WTC11 (cell line): ENCODE measurements around the gene NR1D1. TPM values are rescaled to one million over a fixed set of nuclear protein-coding genes. Genes with fewer than 3 reads are reported as not detected.

ENCODE experiments used
- ATAC-seq: fragments of 200-7000 bp; cut with Tn5 transposase; 2 replicates; pipeline ENCODE4 v1.10.0; 2021; ENCODE audit warnings: mild to moderate bottlenecking, moderate library complexity
- CTCF ChIA-PET: fragments of 300-600 bp; sonication (Branson Sonifier 250); formaldehyde crosslinking; loops from one replicate; lab custom pipeline; 2021; ENCODE audit warnings: antibody characterized with exemption; lab: Charles Lee
- POLR2A ChIA-PET: fragments of 350-600 bp; sonication (Branson Sonifier 250); formaldehyde crosslinking; loops from one replicate; lab custom pipeline; 2021; ENCODE audit warnings: antibody characterized with exemption; lab: Charles Lee
- DNase-seq: peaks from one replicate; pipeline ENCODE4 v3.0.0; 2021; ENCODE audit warnings: low spot score
- H3K27ac Mint-ChIP-seq: 2 replicates; pipeline ENCODE4 v1.8.0; 2021; ENCODE audit warnings: mixed read lengths
- H3K27me3 Mint-ChIP-seq: 2 replicates; pipeline ENCODE4 v1.8.0; 2021; ENCODE audit warnings: low read depth, mild to moderate bottlenecking, moderate library complexity, mixed read lengths
- H3K36me3 Mint-ChIP-seq: 2 replicates; pipeline ENCODE4 v1.8.0; 2021; ENCODE audit warnings: mixed read lengths
- H3K4me1 Mint-ChIP-seq: 2 replicates; pipeline ENCODE4 v1.8.0; 2022; ENCODE audit warnings: mixed read lengths
- H3K4me3 Mint-ChIP-seq: 2 replicates; pipeline ENCODE4 v1.8.0; 2021; ENCODE audit warnings: mild to moderate bottlenecking, moderate library complexity, mixed read lengths
- H3K9me3 Mint-ChIP-seq: 2 replicates; pipeline ENCODE4 v1.8.0; 2021; ENCODE audit warnings: mixed read lengths
- ARID4B ChIP-seq: sonication (generic); formaldehyde crosslinking; IDR thresholded peaks from 2 replicates; pipeline ENCODE4 v1.8.0; 2023; ENCODE audit warnings: missing genetic modification reagents, mild to moderate bottlenecking, borderline replicate concordance
- ATF1 ChIP-seq: sonication (generic); formaldehyde crosslinking; IDR thresholded peaks from 2 replicates; pipeline ENCODE4 v1.8.1; 2023; ENCODE audit warnings: mild to moderate bottlenecking, moderate library complexity, missing genetic modification reagents
- ATF2 ChIP-seq: sonication (generic); formaldehyde crosslinking; IDR thresholded peaks from 2 replicates; pipeline ENCODE4 v1.8.1; 2022; ENCODE audit warnings: low read depth, missing genetic modification reagents, borderline replicate concordance
- CBFB ChIP-seq: sonication (generic); formaldehyde crosslinking; IDR thresholded peaks from 2 replicates; pipeline ENCODE4 v1.8.1; 2022; ENCODE audit warnings: mild to moderate bottlenecking, low read depth, missing genetic modification reagents
- CREM ChIP-seq: sonication (generic); formaldehyde crosslinking; IDR thresholded peaks from 2 replicates; pipeline ENCODE4 v1.8.1; 2022; ENCODE audit warnings: mild to moderate bottlenecking, missing genetic modification reagents, moderate library complexity
- E2F1 ChIP-seq: sonication (generic); formaldehyde crosslinking; IDR thresholded peaks from 2 replicates; pipeline ENCODE4 v1.8.0; 2022; ENCODE audit warnings: mild to moderate bottlenecking, missing genetic modification reagents
- ETV6 ChIP-seq: sonication (generic); formaldehyde crosslinking; IDR thresholded peaks from 2 replicates; pipeline ENCODE4 v1.8.1; 2022; ENCODE audit warnings: mild to moderate bottlenecking, missing genetic modification reagents
- JUN ChIP-seq: sonication (generic); formaldehyde crosslinking; IDR thresholded peaks from 2 replicates; pipeline ENCODE4 v1.8.0; 2023; ENCODE audit warnings: mild to moderate bottlenecking, missing genetic modification reagents
- MAX ChIP-seq: sonication (generic); formaldehyde crosslinking; IDR thresholded peaks from 2 replicates; pipeline ENCODE4 v1.8.0; 2022; ENCODE audit warnings: mild to moderate bottlenecking, missing genetic modification reagents
- NFE2L1 ChIP-seq: sonication (generic); formaldehyde crosslinking; IDR thresholded peaks from 2 replicates; pipeline ENCODE4 v1.8.1; 2023; ENCODE audit warnings: missing genetic modification reagents
- NFYB ChIP-seq: sonication (generic); formaldehyde crosslinking; conservative IDR thresholded peaks from 2 replicates; pipeline ENCODE4 v1.8.0; 2022; ENCODE audit warnings: low read depth, missing genetic modification reagents
- SMAD3 ChIP-seq: sonication (generic); formaldehyde crosslinking; IDR thresholded peaks from 2 replicates; pipeline ENCODE4 v1.8.0; 2022; ENCODE audit warnings: missing genetic modification reagents, mild to moderate bottlenecking, borderline replicate concordance
- TCF7 ChIP-seq: sonication (generic); formaldehyde crosslinking; IDR thresholded peaks from 2 replicates; pipeline ENCODE4 v1.8.0; 2022; ENCODE audit warnings: mild to moderate bottlenecking, low read depth, missing genetic modification reagents, moderate library complexity
- TEAD1 ChIP-seq: sonication (generic); formaldehyde crosslinking; IDR thresholded peaks from 2 replicates; pipeline ENCODE4 v1.8.0; 2022; ENCODE audit warnings: mild to moderate bottlenecking, missing genetic modification reagents
- TEAD4 ChIP-seq: sonication (generic); formaldehyde crosslinking; IDR thresholded peaks from 2 replicates; pipeline ENCODE4 v1.8.0; 2022; ENCODE audit warnings: mild to moderate bottlenecking, missing genetic modification reagents
- ZNF121 ChIP-seq: sonication (generic); formaldehyde crosslinking; IDR thresholded peaks from 2 replicates; pipeline ENCODE4 v1.8.0; 2023; ENCODE audit warnings: missing genetic modification reagents
- ZNF138 ChIP-seq: sonication (generic); formaldehyde crosslinking; conservative IDR thresholded peaks from 2 replicates; pipeline ENCODE4 v1.8.1; 2022; ENCODE audit warnings: mild to moderate bottlenecking, moderate library complexity, missing genetic modification reagents
- ZNF416 ChIP-seq: fragments of 250-450 bp; sonication (Bioruptor Pico); IDR thresholded peaks from 2 replicates; pipeline ENCODE4 v1.9.0; 2021; ENCODE audit warnings: mild to moderate bottlenecking, inconsistent platforms
- total RNA-seq: library from RNA; stranded (reverse); gene quantifications from 3 replicates; pipeline ENCODE4 v1.2.3, GENCODE V29; 2021
- TF ChIP-seq, protein P1 (sequence below): sonication (generic); formaldehyde crosslinking; IDR thresholded peaks from 2 replicates; pipeline ENCODE4 v1.8.1; 2023; ENCODE audit warnings: mild to moderate bottlenecking, missing genetic modification reagents, moderate library complexity
- TF ChIP-seq, protein P2 (sequence below): sonication (generic); formaldehyde crosslinking; IDR thresholded peaks from 2 replicates; pipeline ENCODE4 v1.8.1; 2023; ENCODE audit warnings: mild to moderate bottlenecking, missing genetic modification reagents

The NR1D1 gene
- total RNA-seq, 1 experiment from 2014 or later = 5.6 TPM

DNA sequence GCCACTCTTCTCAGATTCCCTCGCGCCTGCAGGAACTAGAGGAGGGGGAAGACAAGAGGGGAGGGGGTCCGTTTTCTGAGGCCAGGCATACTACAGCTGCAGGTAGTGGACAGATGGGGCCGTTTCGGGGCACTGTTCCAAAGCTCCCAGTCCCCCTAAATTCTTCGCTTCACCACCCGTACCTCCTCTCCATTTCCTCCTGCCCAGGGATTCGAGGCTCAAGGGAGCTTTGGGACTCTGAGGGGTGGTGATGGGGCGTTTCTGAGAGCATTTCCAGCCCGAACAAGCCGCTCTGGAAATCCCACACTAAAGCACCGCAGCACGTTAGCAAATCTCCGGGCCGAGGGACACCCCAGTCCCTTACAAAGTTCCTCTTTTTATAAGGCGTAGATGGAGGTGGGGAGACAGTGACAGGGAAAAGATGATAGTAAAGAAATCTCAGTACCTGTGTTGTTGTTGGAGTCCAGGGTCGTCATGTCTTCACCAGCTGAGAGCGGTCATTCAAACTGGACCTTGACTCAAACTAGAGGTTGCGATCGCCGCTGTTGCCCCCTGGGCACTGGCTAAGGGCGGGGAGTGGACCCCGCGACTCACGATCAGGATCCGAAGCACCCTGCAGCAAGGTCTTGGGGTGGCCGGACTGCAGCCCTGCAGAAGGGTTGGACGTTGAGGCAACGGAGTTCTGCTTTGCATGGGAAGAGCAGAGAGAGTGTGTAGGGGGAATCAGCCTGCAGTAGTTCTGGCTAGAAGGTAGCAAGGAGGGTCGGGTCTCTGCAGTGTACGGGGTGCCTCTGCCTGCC, 570 bp downstream of the NR1D1 start:
- DNase-seq (no peak), ATAC-seq (peak; percentile 1)
- H3K36me3 Mint-ChIP-seq = peaks cover 15% of the 10 kb centered on the region
- peak overlapping the region; percentile 79 for H3K4me3 Mint-ChIP-seq
- ChIA-PET CTCF (interaction anchor here (0.8 to 8.1 kb wide), 25 partner anchors 7 to 217 kb away, joined by 3 to 185 read pairs (median 5); partner anchors contain the start of genes MED24, THRA and WIPF2), POLR2A (interaction anchor here (1.0 to 3.1 kb wide), 11 partner anchors 7 to 119 kb away, joined by 3 to 56 read pairs (median 5); partner anchors contain the start of genes MED24, MSL1, PSMD3 and THRA)
- H3K27me3 Mint-ChIP-seq = peaks cover 54% of the 10 kb centered on the region
- no peaks in the 10 kb centered on the region for H3K9me3 Mint-ChIP-seq
- peaks cover 57% of the 10 kb centered on the region for H3K4me1 Mint-ChIP-seq
- TF ChIP-seq MAX (CRISPR knock-in tag) (no peak), ATF1 (CRISPR knock-in tag) (0 out of 2 replicates have a peak, but pooled peaks have one; percentile 2), TCF7 (CRISPR knock-in tag) (0 out of 2 replicates have a peak, but pooled peaks have one; percentile 27), TEAD1 (CRISPR knock-in tag) (no peak), ETV6 (no peak), ATF2 (CRISPR knock-in tag) (no peak), ZNF138 (no peak), CBFB (CRISPR knock-in tag) (no peak), TEAD4 (CRISPR knock-in tag) (no peak)
- TF ChIP-seq, protein P1, sequence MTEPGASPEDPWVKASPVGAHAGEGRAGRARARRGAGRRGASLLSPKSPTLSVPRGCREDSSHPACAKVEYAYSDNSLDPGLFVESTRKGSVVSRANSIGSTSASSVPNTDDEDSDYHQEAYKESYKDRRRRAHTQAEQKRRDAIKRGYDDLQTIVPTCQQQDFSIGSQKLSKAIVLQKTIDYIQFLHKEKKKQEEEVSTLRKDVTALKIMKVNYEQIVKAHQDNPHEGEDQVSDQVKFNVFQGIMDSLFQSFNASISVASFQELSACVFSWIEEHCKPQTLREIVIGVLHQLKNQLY (CRISPR knock-in tag) = no peak; the same call in 1 of the 2 replicates
- TF ChIP-seq, all 79 proteins: peak for 2
- H3K27ac Mint-ChIP-seq = peak overlapping the region; percentile 85

GRCh38 chr17:40098846-40099618, 1.4 kb downstream of the NR1D1 start:
- Mint-ChIP-seq H3K27ac (peak overlapping the region; percentile 44), H3K9me3 (no peaks in the 10 kb centered on the region), H3K27me3 (peaks cover 47% of the 10 kb centered on the region), H3K4me3 (peak overlapping the region; percentile 79), H3K4me1 (peaks cover 51% of the 10 kb centered on the region), H3K36me3 (peaks cover 21% of the 10 kb centered on the region)
- peak; percentile 99 for DNase-seq
- ChIA-PET POLR2A (interaction anchor here (0.7 to 3.1 kb wide), 9 partner anchors 8 to 45 kb away, joined by 3 to 56 read pairs (median 3); partner anchors contain the start of genes CASC3, MED24, MSL1 and THRA), CTCF (interaction anchor here (0.6 to 8.1 kb wide), 18 partner anchors 8 to 359 kb away, joined by 3 to 185 read pairs (median 4); partner anchors contain the start of genes PSMD3 and THRA)
- ATAC-seq = peak; percentile 79
- TF ChIP-seq ATF1 (CRISPR knock-in tag) = 0 out of 2 replicates have a peak, but pooled peaks have one; percentile 45
- no peak for TF ChIP-seq ZNF416 (CRISPR knock-in tag)
- TF ChIP-seq NFYB (CRISPR knock-in tag) = peak; percentile 40
- TF ChIP-seq, protein P1 (CRISPR knock-in tag) = peak; percentile 67; the same call in 1 of the 2 replicates
- TF ChIP-seq ZNF121 (CRISPR knock-in tag) = no peak; the same call in 1 of the 2 replicates
- TF ChIP-seq CREM (CRISPR knock-in tag) = peak; percentile 30; the same call in 1 of the 2 replicates
- TF ChIP-seq, protein P2, sequence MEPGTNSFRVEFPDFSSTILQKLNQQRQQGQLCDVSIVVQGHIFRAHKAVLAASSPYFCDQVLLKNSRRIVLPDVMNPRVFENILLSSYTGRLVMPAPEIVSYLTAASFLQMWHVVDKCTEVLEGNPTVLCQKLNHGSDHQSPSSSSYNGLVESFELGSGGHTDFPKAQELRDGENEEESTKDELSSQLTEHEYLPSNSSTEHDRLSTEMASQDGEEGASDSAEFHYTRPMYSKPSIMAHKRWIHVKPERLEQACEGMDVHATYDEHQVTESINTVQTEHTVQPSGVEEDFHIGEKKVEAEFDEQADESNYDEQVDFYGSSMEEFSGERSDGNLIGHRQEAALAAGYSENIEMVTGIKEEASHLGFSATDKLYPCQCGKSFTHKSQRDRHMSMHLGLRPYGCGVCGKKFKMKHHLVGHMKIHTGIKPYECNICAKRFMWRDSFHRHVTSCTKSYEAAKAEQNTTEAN = peak; percentile 57; the same call in 1 of the 2 replicates
- peak; percentile 91 for TF ChIP-seq ARID4B (CRISPR knock-in tag)
- TF ChIP-seq JUN (CRISPR knock-in tag) = peak; percentile 92; the same call in 1 of the 2 replicates
- peak; percentile 76; the same call in 1 of the 2 replicates for TF ChIP-seq NFE2L1 (CRISPR knock-in tag)
- no peak; the same call in none of the 2 replicates for TF ChIP-seq E2F1
- peak; percentile 94 for TF ChIP-seq SMAD3 (CRISPR knock-in tag)
